Posterior cingulate gyrus (tissue), 11 donors: ENCODE results near the gene SLC30A5.
A peak's percentile ranks its signal among the peaks of the same experiment; 100 is the strongest.
"Not testable (repeated sequence)": the region's sequence is repeated elsewhere in the genome, so short reads cannot be mapped to it uniquely, and the experiment has no call there.

Experiments
- DNase-seq, 10 donors: peaks; one replicate each; pipeline versions ENCODE4 v3.0.0 to v3.0.0-alpha.2; 2020 to 2021; ENCODE audit warnings: mixed read lengths in 3 of 10
- intact Hi-C: fragments of 100-400 bp; cut with DNase I; formaldehyde crosslinking; loops from one replicate; pipeline ENCODE4 v1.15.1; 2023

Gene SLC30A5

DNA sequence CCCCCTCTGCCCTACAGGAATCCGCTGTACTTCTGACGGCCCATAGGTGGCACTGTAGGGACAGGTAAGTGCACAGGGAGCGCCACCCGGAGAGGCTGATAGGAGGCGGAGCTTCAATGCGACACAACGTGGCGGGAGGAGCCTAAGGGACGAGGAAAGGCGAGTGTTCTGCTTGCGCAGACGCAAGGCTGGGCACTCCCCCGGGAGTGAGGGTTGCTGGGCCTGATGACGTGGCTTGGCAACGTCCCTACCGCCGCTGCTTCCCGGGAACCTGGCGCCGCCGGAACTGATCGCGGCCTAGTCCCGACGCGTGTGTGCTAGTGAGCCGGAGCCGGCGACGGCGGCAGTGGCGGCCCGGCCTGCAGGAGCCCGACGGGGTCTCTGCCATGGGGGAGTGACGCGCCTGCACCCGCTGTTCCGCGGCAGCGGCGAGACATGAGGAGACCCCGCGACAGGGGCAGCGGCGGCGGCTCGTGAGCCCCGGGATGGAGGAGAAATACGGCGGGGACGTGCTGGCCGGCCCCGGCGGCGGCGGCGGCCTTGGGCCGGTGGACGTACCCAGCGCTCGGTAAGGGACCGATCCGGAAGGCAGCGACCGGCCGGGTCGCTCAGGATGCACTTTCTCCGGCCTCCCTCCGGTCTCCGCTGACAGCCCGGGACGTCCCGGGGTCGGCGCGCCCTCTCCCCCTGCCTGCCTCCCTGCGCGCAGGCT lies at the start of gene SLC30A5:
SLC30A5 (plus strand) TSS at position 244 of the 712 bp plus-strand sequence; CDS start at position 486, 242 bp downstream.
- intact Hi-C loops, result loop anchor here (1.0 to 10.0 kb wide), 2 partner anchors 91 to 275 kb away; partner anchors contain the start of genes AK6, CENPH, RAD17 and TAF9
- peak; percentile 98 to 100 (median 99) for DNase-seq

DNA sequence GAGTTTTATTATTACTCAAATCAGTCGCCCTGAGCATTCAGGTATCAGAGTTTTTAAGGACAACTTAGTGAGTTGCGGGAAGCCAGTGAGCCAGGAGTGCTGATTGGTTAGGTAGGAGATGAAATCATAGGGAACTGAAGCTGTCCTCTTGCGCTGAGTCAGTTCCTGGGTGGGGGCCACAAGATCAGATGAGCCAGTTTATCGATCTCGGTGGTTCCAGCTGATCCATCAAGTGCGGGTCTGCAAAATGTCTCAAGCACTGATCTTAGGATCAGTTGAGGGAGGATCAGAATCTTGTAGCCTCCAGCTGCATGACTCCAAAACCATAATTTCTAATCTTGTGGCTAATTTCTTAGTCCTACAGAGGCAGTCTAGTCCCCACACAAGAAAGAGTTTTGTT lies 48.6 kb upstream of the SLC30A5 start:
- DNase-seq, result not testable (repeated sequence)
- intact Hi-C loops, result loop anchor here (5.0 kb wide), 1 partner anchor 758 kb away; no protein-coding TSS in a partner anchor

- no peak for DNase-seq
- intact Hi-C loops, result loop anchor here (5.0 kb wide), 1 partner anchor 759 kb away; no protein-coding TSS in a partner anchor
Measured at GRCh38 chr5:69046375-69046957, 47.3 kb upstream of the SLC30A5 start.

GRCh38 chr5:69048230-69048629 lies 45.6 kb upstream of the SLC30A5 start:
- intact Hi-C loops, result loop anchor here (5.0 kb wide), 1 partner anchor 761 kb away; no protein-coding TSS in a partner anchor
- DNase-seq, result no peak

DNA sequence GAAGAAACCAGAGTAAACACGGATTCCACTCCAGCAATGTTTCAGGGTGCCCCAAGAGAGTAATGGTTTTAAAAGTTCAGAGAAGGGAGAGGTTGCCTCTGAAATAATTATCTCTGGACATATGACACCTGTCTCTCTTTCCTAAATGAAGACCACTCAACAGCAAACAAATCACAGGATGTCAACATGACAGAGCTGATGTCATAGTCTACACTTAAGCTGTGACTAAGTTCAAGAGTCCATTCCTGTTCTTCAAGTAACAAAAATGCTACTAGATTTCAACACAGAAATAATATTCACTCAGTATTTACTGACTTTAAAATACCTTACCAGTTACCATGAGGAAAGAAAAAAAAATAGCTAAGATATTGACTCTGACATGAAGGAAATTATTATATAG lies 44.7 kb upstream of the SLC30A5 start:
- intact Hi-C loops, result loop anchor here (5.0 kb wide), 1 partner anchor 762 kb away; no protein-coding TSS in a partner anchor
- DNase-seq, result no peak

GRCh38 chr5:69049796-69050195 lies 44.0 kb upstream of the SLC30A5 start:
- intact Hi-C loops, result loop anchor here (5.0 kb wide), 1 partner anchor 762 kb away; no protein-coding TSS in a partner anchor
- DNase-seq, result no peak

GRCh38 chr5:69050214-69050613 lies 43.6 kb upstream of the SLC30A5 start:
- intact Hi-C loops, result no loop called here
- no peak for DNase-seq

- intact Hi-C loops, result no loop called here
- no peak for DNase-seq
Measured at GRCh38 chr5:69052181-69052580, 41.6 kb upstream of the SLC30A5 start.

DNA sequence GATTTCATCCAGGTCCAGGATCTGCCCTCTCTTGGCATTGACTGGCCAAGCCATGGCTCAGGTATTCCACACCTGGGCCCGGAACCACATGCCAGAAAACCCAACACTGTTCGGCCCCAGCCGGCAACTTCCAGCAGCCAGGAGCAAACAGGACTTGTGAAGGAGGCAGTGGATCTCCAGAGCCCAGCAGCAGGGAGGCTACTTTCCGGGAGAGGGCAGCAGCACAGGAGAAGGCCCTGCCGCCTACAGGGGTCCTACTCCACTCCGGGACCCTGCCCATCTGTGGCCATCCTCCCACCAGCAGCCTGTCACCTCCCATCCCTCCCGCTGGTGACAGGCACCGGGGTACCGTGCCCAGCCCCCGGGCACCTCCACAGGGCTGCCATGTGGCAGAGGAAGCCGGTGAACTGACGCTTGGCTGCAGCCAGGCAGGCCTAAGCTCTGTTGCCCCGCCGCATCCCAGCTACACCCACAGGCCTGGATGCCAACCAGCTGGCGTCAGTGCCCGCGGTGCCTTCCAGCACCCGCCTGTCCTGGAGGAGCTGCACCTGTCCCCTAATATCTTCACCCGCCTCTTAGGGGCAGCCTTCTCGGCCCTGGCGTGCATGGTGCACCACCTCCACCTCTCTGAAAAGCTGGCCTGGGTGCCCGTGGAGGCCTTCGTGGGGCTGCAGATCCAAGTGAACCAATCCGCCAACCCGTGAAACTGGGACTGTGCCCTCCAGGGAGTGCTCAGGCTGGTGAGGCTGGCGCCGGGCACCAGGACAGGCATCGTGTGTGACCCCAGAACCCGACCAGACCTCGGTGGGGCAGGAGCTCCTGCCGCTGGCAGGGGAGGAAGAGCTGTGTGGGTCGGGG lies 18.9 kb upstream of the SLC30A5 start:
- DNase-seq, result no peak
- intact Hi-C loops, result no loop called here

- intact Hi-C loops, result no loop called here
- DNase-seq, result peak in 1 of 10 donors; percentile 76
Measured at GRCh38 chr5:69075522-69076179, 18.2 kb upstream of the SLC30A5 start.

- peak in 1 of 10 donors; percentile 7 for DNase-seq
- intact Hi-C loops, result no loop called here
Measured at GRCh38 chr5:69078921-69079540, 14.8 kb upstream of the SLC30A5 start.

DNA sequence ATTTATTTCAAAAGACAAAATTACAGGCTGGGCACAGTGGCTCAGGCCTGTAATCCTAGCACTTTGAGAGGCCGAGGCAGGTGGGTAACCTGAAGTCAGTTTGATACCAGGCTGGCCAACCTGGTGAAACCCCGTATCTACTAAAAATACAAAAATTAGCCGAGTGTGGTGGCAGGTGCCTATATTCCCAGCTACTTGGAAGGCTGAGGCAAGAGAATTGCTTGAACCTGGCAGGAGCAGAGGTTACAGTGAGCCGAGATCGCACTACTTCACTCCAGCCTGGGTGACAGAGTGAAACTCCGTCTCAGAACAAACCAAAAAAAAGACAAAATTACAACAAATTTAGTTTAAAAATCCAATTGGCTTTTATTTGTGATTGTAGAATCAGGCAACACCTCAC lies 14.3 kb upstream of the SLC30A5 start:
- no peak for DNase-seq

DNA sequence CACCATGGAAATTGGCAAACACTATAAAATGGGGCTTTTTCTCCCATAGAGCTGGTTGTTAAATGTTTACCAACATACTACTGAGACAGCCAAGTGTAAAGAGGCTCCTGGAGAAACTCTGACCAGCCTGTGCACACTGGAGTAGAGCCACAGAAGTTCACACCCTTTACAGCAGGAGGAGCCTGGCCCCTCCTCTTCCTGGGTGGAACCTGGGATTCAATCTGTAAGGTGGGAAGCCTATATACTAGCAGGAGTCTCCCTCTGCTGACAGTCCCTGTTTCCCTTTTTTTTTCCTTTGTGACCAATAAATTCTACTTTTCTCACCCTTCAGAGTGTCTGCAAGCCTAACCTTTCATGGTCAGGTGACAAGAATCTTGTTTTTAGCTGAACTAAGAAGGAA lies 10.4 kb upstream of the SLC30A5 start:
- DNase-seq, result peak in 1 of 10 donors; percentile 11
- intact Hi-C loops, result no loop called here

More for the DNA sequence above, 14.3 kb upstream of the SLC30A5 start:
- intact Hi-C loops, result no loop called here

DNA sequence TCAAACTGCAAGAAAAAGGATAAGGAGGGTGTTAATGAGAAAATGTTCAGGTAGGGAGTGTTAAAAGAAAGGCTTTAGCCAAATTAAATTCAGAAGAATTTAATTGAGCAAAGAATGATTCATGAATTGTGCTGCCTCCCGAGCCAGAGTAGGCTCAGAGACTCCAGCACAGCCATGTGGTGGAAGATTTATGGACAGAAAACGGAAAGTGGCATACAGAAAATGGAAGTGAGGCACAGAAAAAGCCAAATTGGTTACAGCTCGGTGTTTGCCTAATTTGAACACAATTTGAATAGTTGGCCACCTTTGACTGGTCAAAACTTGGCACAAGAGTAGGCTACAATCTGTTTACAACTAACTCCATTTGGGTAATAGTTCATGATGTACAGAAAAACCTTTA lies 9.6 kb upstream of the SLC30A5 start:
- intact Hi-C loops, result no loop called here
- peak in 1 of 10 donors; percentile 4 for DNase-seq

- intact Hi-C loops, result no loop called here
- DNase-seq, result no peak
Measured at GRCh38 chr5:69084903-69085302, 8.9 kb upstream of the SLC30A5 start.

- no peak for DNase-seq
- intact Hi-C loops, result no loop called here
Measured at GRCh38 chr5:69086206-69086605, 7.6 kb upstream of the SLC30A5 start.

DNA sequence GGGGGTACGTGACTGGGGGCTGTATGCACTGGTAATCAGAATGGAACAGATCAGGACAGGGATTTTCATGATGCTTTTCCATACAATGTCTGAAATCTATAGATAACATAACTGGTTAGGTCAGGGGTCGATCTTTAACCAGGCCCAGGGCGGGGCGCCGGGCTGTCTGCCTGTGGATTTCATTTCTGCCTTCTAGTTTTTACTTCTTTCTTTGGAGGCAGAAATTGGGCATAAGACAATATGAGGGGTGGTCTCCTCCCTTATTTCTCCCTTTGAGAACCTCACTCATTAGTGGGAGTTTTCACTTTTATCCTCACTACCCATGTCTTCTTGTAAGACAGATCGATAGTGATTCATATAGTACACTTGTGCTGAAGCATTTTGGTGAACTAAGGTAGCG lies 5.8 kb upstream of the SLC30A5 start:
- intact Hi-C loops, result not testable (repeated sequence)
- DNase-seq, result peak in 1 of 10 donors; percentile 29

DNA sequence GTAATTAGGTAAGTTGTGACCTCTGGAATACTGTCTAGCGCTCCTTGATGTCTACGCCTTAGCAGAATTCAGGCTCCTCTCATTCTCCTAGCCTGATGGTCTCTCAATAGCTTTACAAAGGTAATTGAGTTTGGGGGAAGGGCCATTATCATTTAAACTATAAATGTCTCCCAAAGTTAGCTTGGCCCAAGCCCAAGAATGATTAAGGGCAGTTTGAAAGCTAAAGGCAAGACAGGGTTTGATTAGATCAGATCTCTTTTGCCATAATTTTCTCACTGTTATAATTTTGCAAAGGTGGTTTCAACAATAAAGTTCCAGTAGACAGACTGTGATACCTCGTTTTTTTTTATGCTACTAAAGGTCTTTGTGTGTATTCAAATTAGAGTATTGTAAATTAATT lies 3.7 kb upstream of the SLC30A5 start:
- DNase-seq, result no peak
- intact Hi-C loops, result loop anchor here (10.0 kb wide), 1 partner anchor 95 kb away; the partner anchor contains the start of gene CENPH

- DNase-seq, result no peak
- intact Hi-C loops, result loop anchor here (10.0 kb wide), 1 partner anchor 93 kb away; the partner anchor contains the start of gene CENPH
Measured at GRCh38 chr5:69091771-69092170, 2.0 kb upstream of the SLC30A5 start.

DNA sequence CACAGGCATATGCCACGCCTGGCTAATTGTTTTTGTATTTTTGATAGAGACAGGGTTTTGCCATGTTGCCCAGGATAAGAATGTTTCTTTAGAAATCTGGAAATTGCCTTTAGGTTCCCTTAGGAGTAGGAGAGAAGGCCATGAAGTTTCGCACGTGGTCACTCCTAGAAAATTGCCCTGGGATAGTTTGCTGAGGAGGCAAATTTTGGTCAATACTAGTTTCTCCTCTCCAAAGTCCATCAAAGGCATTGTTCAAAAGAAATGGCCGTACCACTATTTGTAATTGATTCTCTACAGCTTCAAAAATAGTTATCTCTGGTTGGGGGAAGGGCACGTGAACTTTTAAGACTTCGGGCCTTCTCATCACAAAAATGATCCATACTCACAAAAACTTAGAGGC lies 845 bp upstream of the SLC30A5 start:
- no peak for DNase-seq
- intact Hi-C loops, result loop anchor here (10.0 kb wide), 1 partner anchor 92 kb away; the partner anchor contains the start of gene CENPH
